Spinal cord (tissue), 10 donors: ENCODE results near the gene IMPDH2. TPM values are rescaled to one million over a fixed set of nuclear protein-coding genes. Genes with fewer than 3 reads are reported as not detected.
A peak's percentile ranks its signal among the peaks of the same experiment; 100 is the strongest.

Source experiments
- DNase-seq, 6 donors: peaks; one replicate each; pipeline versions ENCODE4 v3.0.0 to v3.0.0-alpha.2; 2013 to 2015; ENCODE audit warnings: low spot score in 6 of 6, low read depth in 4 of 6
- H3K27ac ChIP-seq: one replicate; pipeline ENCODE4 v1.5.1; 2013; ENCODE audit warnings: low read depth, low read length, control low read depth
- H3K27me3 ChIP-seq: one replicate; pipeline ENCODE4 v1.6.1; 2013; ENCODE audit warnings: low read length; ENCODE audit not compliant: control insufficient read depth, insufficient read depth
- H3K36me3 ChIP-seq: one replicate; pipeline ENCODE4 v1.6.1; 2013; ENCODE audit warnings: low read length; ENCODE audit not compliant: control insufficient read depth, insufficient read depth
- H3K4me1 ChIP-seq: one replicate; pipeline ENCODE4 v1.6.1; 2013; ENCODE audit warnings: low read length; ENCODE audit not compliant: control insufficient read depth, insufficient read depth
- H3K4me3 ChIP-seq: one replicate; pipeline ENCODE4 v1.5.1; 2013; ENCODE audit warnings: low read depth, low read length, control low read depth
- H3K9me3 ChIP-seq: one replicate; pipeline ENCODE4 v1.6.1; 2013; ENCODE audit warnings: low read length; ENCODE audit not compliant: control insufficient read depth, insufficient read depth
- WGBS: methylation state at CpG from one replicate; pipeline ENCODE4 v1.1.5; 2013; ENCODE audit warnings: missing lambda C conversion rate; ENCODE audit not compliant: insufficient coverage; 5-methylcytosine and 5-hydroxymethylcytosine counted together
- polyA plus RNA-seq, 2 donors: library from polyadenylated mRNA; unstranded; fragments of 120-200 nt; gene quantifications; one replicate each; pipeline ENCODE4 v1.2.1, GENCODE V29; 2013; ENCODE audit not compliant: insufficient read length in 2 of 2
- total RNA-seq, 2 donors: library from RNA; depleted of rRNA in 1 of 2; stranded (reverse); fragments of 120-200 nt in 1 of 2; fragments of >200 nt in 1 of 2; gene quantifications; one replicate each; pipeline versions ENCODE4 v1.2.3 to v1.2.4, GENCODE V29; 2013 to 2014
- donor health status: healthy.

The IMPDH2 gene
- total and polyA plus RNA-seq, 4 donors = 139 to 215 (median 147) TPM

- no peak overlapping the region for H3K4me3 ChIP-seq
- H3K9me3 ChIP-seq = no peaks in the 10 kb centered on the region
- H3K4me1 ChIP-seq = peaks cover 24% of the 10 kb centered on the region
- 22% methylated on average over 15 of the region's 20 CpGs for WGBS
- no peaks in the 10 kb centered on the region for H3K27me3 ChIP-seq
- DNase-seq = peak in 2 of 6 donors; percentile 87 to 91
- H3K36me3 ChIP-seq = peaks cover 69% of the 10 kb centered on the region
- no peak overlapping the region for H3K27ac ChIP-seq
Observed at GRCh38 chr3:48997714-48998637, 31.2 kb downstream of the IMPDH2 start.

GRCh38 chr3:48997102-48997635, 32.0 kb downstream of the IMPDH2 start:
- Histone ChIP-seq H3K27ac (no peak overlapping the region), H3K36me3 (peaks cover 62% of the 10 kb centered on the region)
- WGBS = 68% methylated on average over 8 of the region's 8 CpGs

DNA sequence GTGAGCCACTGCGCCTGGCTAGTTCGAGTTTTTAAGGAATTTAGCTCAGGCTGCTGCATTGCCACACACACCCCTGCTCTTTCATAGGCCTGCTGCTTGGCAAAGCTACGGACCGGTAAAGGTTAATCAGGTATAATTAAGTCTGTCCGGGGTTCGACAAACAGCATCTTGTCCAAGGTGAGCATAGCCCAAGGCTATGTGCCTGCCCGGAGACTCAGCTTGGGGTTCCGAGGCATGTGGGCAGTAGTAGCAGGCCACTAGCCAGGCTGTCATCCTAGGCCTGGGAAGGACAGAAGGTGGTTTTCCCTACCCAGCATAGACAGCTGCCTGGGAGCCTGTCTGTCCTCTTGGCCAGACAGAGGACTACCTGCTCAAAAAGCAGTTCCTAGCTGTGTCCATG, 32.6 kb downstream of the IMPDH2 start:
- Histone ChIP-seq H3K36me3 (peaks cover 57% of the 10 kb centered on the region), H3K27ac (no peak overlapping the region), H3K27me3 (no peaks in the 10 kb centered on the region), H3K4me1 (peaks cover 26% of the 10 kb centered on the region), H3K4me3 (no peak overlapping the region), H3K9me3 (no peaks in the 10 kb centered on the region)
- 96% methylated on average over 7 of the region's 8 CpGs for WGBS
- no peak for DNase-seq

More at GRCh38 chr3:48997102-48997635, 32.0 kb downstream of the IMPDH2 start:
- H3K9me3 ChIP-seq = no peaks in the 10 kb centered on the region
- H3K27me3 ChIP-seq = no peaks in the 10 kb centered on the region
- H3K4me3 ChIP-seq = no peak overlapping the region
- peaks cover 24% of the 10 kb centered on the region for H3K4me1 ChIP-seq
- no peak for DNase-seq

DNA sequence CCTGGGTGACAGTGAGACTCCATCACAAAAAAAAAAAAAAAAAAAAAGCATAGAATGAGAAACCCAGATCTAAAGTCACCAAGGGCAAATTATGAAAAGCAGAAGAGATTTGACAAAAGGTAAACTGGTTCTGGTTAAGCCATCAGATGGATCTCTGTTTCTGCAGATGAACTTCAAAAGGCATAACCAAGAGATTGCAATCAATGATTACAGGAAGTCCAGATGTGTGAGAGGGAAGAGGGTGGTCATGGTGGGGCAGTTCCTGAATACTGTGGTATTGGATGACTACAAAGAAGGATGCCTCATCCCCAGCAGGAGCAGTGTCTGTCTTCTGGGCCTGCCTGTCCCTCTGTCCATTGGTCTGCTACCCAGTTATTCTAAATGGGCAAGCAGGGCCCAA, 35.4 kb downstream of the IMPDH2 start:
- no peak overlapping the region for H3K27ac ChIP-seq
- no peaks in the 10 kb centered on the region for H3K27me3 ChIP-seq
- peaks cover 41% of the 10 kb centered on the region for H3K4me1 ChIP-seq
- H3K4me3 ChIP-seq = no peak overlapping the region
- H3K9me3 ChIP-seq = no peaks in the 10 kb centered on the region
- no peak for DNase-seq
- peaks cover 40% of the 10 kb centered on the region for H3K36me3 ChIP-seq

DNA sequence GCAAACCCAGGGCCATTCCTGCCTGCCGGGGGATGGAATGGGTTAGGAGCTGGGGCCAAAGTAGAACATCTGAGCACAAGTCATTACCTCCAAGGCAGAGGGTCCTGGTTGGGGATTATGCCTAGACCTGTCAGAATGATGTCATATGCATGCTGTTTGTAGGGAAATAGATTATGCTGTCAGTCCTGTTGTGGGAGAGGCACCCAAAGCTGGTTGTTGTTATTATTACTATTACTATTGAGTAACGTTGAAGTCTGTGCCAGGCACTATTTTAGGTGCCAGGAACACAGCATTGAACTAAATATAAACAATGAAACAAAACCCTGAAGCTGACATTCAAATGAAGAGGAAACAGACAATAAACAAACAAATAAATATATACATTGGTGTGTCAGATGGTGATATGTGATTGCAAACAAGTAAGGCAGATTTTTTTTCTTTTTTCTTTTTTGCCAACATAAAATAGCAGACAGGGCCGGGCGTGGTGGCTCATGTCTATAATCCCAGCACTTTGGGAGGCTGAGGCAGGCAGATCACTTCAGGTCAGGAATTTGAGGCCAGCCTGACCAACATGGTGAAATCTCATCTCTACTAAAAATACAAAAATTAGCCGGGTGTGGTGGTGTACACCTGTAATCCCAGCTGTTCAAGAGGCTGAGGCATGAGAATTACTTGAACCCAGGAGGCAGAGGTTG, 37.2 kb downstream of the IMPDH2 start:
- H3K27me3 ChIP-seq = no peaks in the 10 kb centered on the region
- H3K36me3 ChIP-seq = peaks cover 30% of the 10 kb centered on the region
- H3K4me3 ChIP-seq = peak overlapping the region; percentile 62
- H3K4me1 ChIP-seq = peaks cover 30% of the 10 kb centered on the region
- 89% methylated on average over 3 of the region's 5 CpGs for WGBS
- H3K27ac ChIP-seq = no peak overlapping the region
- no peaks in the 10 kb centered on the region for H3K9me3 ChIP-seq
- DNase-seq = no peak

- H3K27ac ChIP-seq = peak overlapping the region; percentile 66
- H3K9me3 ChIP-seq = no peaks in the 10 kb centered on the region
- peak in 2 of 6 donors; percentile 64 to 84 for DNase-seq
- peaks cover 27% of the 10 kb centered on the region for H3K36me3 ChIP-seq
- no peaks in the 10 kb centered on the region for H3K27me3 ChIP-seq
- 1% methylated on average over 36 of the region's 40 CpGs for WGBS
- peaks cover 30% of the 10 kb centered on the region for H3K4me1 ChIP-seq
- H3K4me3 ChIP-seq = peak overlapping the region; percentile 62
Observed at GRCh38 chr3:48990636-48991469, 38.3 kb downstream of the IMPDH2 start.

DNA sequence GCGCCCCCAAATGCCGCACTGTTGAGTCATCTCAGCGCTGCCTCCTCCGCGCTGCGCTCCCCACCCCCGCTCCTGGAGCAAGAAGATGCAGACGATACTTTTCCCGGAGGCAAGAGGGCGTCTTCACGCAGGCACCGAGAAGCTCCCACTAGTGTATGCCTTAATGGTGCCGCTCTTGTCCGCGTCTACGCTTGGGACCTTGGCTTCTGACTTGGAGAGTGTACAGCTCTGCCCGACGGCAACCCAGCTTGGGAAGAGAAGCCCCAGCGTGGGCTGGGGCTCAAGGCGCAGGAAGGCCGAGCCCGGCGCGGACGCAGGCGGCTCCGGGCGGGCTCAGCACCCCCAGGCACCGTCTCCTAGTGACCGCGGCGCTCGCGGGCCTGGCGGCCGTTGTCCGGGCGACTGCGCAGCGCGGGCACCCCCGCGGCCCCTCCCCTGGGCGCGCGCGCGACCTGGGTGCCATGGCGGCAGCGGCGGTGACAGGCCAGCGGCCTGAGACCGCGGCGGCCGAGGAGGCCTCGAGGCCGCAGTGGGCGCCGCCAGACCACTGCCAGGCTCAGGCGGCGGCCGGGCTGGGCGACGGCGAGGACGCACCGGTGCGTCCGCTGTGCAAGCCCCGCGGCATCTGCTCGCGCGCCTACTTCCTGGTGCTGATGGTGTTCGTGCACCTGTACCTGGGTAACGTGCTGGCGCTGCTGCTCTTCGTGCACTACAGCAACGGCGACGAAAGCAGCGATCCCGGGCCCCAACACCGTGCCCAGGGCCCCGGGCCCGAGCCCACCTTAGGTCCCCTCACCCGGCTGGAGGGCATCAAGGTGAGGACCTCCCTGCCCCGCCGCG, 39.2 kb downstream of the IMPDH2 start, which contains the start of gene P4HTM:
Gene P4HTM, plus strand, starts transcription at position 446 of the 840 bp plus-strand sequence. Its CDS starts 16 bp downstream, at position 462.
- Histone ChIP-seq H3K36me3 (peaks cover 24% of the 10 kb centered on the region), H3K9me3 (no peaks in the 10 kb centered on the region), H3K27me3 (no peaks in the 10 kb centered on the region), H3K27ac (peak within 1 kb of the TSS; percentile 98), H3K4me1 (peaks cover 30% of the 10 kb centered on the region), H3K4me3 (peak within 1 kb of the TSS; percentile 81)
- under 1% methylated on average over 91 of the region's 91 CpGs for WGBS
- DNase-seq = peak in 5 of 6 donors; percentile 69 to 96 (median 80)

GRCh38 chr3:48989126-48989795, 39.9 kb downstream of the IMPDH2 start:
- Histone ChIP-seq H3K27ac (peak overlapping the region; percentile 98), H3K36me3 (peaks cover 19% of the 10 kb centered on the region), H3K4me1 (peaks cover 30% of the 10 kb centered on the region), H3K9me3 (no peaks in the 10 kb centered on the region), H3K4me3 (peak overlapping the region; percentile 81), H3K27me3 (no peaks in the 10 kb centered on the region)
- DNase-seq = no peak
- 2% methylated on average over 19 of the region's 21 CpGs for WGBS
